ENCODE results near the gene NAA30. TPM values are rescaled to one million over a fixed set of nuclear protein-coding genes. Genes with fewer than 3 reads are reported as not detected.

The NAA30 gene
- total RNA-seq, 1 experiment from 2014 or later: 14.0 TPM

DNA sequence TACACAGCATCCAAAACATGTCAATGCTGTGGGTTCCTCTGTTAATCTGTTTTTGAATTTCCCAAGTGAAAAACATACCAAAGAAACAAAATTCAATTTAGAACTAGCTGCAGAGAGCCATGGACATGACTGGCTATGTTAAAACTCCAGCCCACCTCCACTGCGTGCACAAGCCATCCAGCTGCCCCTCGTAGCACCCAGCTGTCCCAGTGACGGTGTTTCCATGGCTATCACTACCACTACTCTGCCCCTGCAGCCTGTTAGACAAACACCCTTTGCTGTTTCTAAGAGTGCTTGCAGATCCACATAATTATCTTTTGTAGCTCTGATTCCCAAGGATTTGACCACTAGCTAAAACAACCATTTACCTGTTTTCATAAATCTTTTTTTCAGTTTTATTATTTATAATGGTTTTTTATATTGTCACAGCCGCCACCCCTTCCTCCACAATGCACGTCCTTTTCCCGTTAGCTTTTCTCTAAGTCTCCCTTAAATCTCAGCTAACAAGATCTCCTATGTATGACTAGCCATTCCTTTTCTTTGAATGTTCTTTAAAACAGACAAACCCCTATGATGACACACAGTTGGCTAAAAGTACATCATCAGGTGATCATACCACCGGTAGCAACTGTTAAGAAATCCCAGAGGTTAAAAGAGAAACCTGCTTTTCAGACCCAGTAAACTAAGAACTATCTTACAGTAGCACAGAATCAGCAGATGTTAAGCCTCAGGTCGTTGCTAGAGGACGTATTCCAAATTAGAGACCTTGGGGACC lies 37.8 kb upstream of the NAA30 start (continued):
- TF ChIP-seq FOSL1 (IDR thresholded peaks at IDR 0.05; ENCODE audit: low read depth) (no peak), JUND (IDR thresholded peaks at IDR 0.05) (no peak), ZNF274 (IDR thresholded peaks at IDR 0.05; ENCODE audit: low read depth, low read length) (no peak), SP1 (IDR thresholded peaks at IDR 0.05; ENCODE audit: low read depth) (no peak)

DNA sequence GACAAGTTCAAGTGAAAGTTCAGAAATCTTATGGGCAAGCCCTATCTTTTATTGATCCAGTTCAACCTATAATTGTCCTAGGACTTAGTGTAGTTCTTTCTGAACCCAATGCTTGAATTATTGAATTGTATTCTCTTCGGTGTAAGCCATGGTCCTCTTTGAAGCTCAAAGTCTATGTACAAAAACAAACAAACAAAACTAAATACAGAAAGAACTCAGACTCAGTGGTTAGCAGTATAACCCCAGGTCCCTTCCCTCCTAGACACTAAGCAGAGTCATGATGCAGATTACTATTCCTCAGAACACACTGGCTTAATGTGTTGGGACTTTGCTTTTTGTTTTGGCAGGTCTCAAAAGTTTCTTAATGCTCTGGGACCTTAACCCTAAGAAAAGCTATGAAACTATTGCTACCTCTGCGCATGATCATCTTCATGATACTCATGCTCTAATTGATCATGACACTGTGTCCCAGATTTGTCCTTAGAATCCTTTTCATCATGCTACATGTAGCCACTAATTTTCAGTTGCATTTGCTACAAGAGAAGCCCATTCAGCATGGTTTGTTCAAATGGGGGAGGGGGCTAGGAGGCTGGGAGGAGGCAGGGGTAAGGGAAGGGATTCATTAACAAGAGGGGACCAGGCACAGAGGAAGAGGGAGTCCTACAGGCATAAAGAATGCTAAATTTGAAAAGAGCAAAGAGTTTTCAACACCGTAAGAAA lies 35.1 kb upstream of the NAA30 start:
- no peaks in the 10 kb centered on the region for H3K36me3 ChIP-seq (ENCODE audit: control insufficient read depth in 1 of 2, insufficient read depth in 2 of 2, low read length in 2 of 2)
- no peaks in the 10 kb centered on the region for H3K79me2 ChIP-seq (ENCODE audit: insufficient read depth, low read length)
- no peak overlapping the region for H3K9ac ChIP-seq (ENCODE audit: low read length)
- ChIA-PET POLR2A (no interaction called here), CTCF (no interaction called here), RAD21 (ENCODE audit: low non-redundant PET in 1 of 2, low total read pairs in 2 of 2, uncharacterized antibody in 2 of 2, unreplicated experiment in 2 of 2) (no interaction called here)
- H3K9me3 ChIP-seq (ENCODE audit: control insufficient read depth in 1 of 2, insufficient read depth in 1 of 2, low read depth in 1 of 2, low read length in 2 of 2): no peaks in the 10 kb centered on the region
- DNase-seq (ENCODE audit: low read depth, low spot score): no peak
- ATAC-seq: no peak
- TF ChIP-seq CEBPB (IDR thresholded peaks at IDR 0.05; ENCODE audit: low read depth): no peak
- no peak for TF ChIP-seq ZNF274 (IDR thresholded peaks at IDR 0.05; ENCODE audit: low read depth, low read length)
- TF ChIP-seq ZBTB33 (IDR thresholded peaks at IDR 0.05; ENCODE audit: extremely low read depth, insufficient replicate concordance, low read length): no peak
- no peak for TF ChIP-seq YY1 (IDR thresholded peaks at IDR 0.05; ENCODE audit: extremely low read depth, insufficient replicate concordance, low read depth, low read length)
- TF ChIP-seq SRF (IDR thresholded peaks at IDR 0.05; ENCODE audit: low read depth): no peak
- TF ChIP-seq, protein P1, sequence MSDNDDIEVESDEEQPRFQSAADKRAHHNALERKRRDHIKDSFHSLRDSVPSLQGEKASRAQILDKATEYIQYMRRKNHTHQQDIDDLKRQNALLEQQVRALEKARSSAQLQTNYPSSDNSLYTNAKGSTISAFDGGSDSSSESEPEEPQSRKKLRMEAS (IDR thresholded peaks at IDR 0.05): no peak
- TF ChIP-seq, protein P2, sequence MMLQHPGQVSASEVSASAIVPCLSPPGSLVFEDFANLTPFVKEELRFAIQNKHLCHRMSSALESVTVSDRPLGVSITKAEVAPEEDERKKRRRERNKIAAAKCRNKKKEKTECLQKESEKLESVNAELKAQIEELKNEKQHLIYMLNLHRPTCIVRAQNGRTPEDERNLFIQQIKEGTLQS (IDR thresholded peaks at IDR 0.05): no peak
- TF ChIP-seq EZH2phosphoT487 (IDR thresholded peaks at IDR 0.05; ENCODE audit: borderline replicate concordance): no peak
- TF ChIP-seq EGR1 (IDR thresholded peaks at IDR 0.05; ENCODE audit: low read depth): no peak
- no peaks in the 10 kb centered on the region for H4K20me1 ChIP-seq (ENCODE audit: insufficient read depth)
- no peaks in the 10 kb centered on the region for H3K4me1 ChIP-seq (ENCODE audit: control insufficient read depth in 1 of 2, insufficient read depth in 2 of 2, low read length in 2 of 2)
- H3K4me2 ChIP-seq (ENCODE audit: low read length): no peak overlapping the region
- H3K27ac ChIP-seq (ENCODE audit: low read depth, low read length): no peak overlapping the region
- H2AFZ ChIP-seq (ENCODE audit: low read depth, low read length, poor library complexity, severe bottlenecking): no peak overlapping the region
- no peaks in the 10 kb centered on the region for H3K9me2 ChIP-seq (ENCODE audit: insufficient read depth)
- peaks cover 13% of the 10 kb centered on the region for H3K27me3 ChIP-seq (ENCODE audit: insufficient read depth, low read length)
- intact Hi-C loops (cut with micrococcal nuclease): no loop called here
- no peak overlapping the region for H3K4me3 ChIP-seq (replicated peaks in 1 of 2; ENCODE audit: low read depth in 1 of 2, low read length in 2 of 2)
- no TSS peak for BruUV-seq (replicated peaks)
